GM10248 (cell line): ENCODE results near the gene NFKBIA.

Experiments used
- CTCF ChIA-PET: fragments of 300-600 bp; sonication (Branson Sonifier 250); formaldehyde crosslinking; extraction: SDS; loops from one replicate; lab custom pipeline; 2021; ENCODE audit warnings: antibody characterized with exemption; lab: Yijun Ruan, JAX
- POLR2A ChIA-PET: fragments of 350-650 bp; sonication (Branson Sonifier 250); formaldehyde crosslinking; extraction: SDS; loops from one replicate; lab custom pipeline; 2020; ENCODE audit warnings: antibody characterized with exemption; lab: Yijun Ruan, JAX
- DNase-seq: peaks from one replicate; pipeline ENCODE4 v3.0.0; 2012; ENCODE audit errors: extremely low spot score
- CTCF ChIP-seq: IDR thresholded peaks from 2 replicates; pipeline ENCODE4 v1.5.1; 2012; ENCODE audit warnings: mild to moderate bottlenecking, low read depth; ENCODE audit errors: extremely low read depth, missing control alignments, control extremely low read depth

Gene NFKBIA

GRCh38 chr14:35394326-35395013 is 10.1 kb downstream of the NFKBIA start:
- DNase-seq: no peak
- ChIA-PET CTCF (interaction anchor here (1.0 to 2.1 kb wide), 4 partner anchors 9 to 254 kb away, joined by 3 to 6 read pairs (median 3); no protein-coding TSS in a partner anchor), POLR2A (interaction anchor here (3.9 kb wide), 1 partner anchor 10 kb away, joined by 15 read pairs; the partner anchor contains the start of gene NFKBIA)
- TF ChIP-seq CTCF: no peak

GRCh38 chr14:35393826-35394225 is 10.7 kb downstream of the NFKBIA start:
- no peak for DNase-seq
- TF ChIP-seq CTCF: no peak
- ChIA-PET POLR2A (interaction anchor here (3.9 kb wide), 1 partner anchor 10 kb away, joined by 15 read pairs; the partner anchor contains the start of gene NFKBIA), CTCF (interaction anchor here (0.7 to 2.1 kb wide), 7 partner anchors 10 to 253 kb away, joined by 3 to 6 read pairs (median 3); partner anchors contain the start of gene NFKBIA)

GRCh38 chr14:35392103-35392502 is 12.4 kb downstream of the NFKBIA start:
- POLR2A ChIA-PET: interaction anchor here (3.9 kb wide), 1 partner anchor 12 kb away, joined by 15 read pairs; the partner anchor contains the start of gene NFKBIA
- CTCF ChIA-PET: interaction anchor here (1.4 kb wide), 1 partner anchor 28 kb away, joined by 3 read pairs; no protein-coding TSS in a partner anchor
- no peak for TF ChIP-seq CTCF
- DNase-seq: no peak

GRCh38 chr14:35391388-35391710 is 13.2 kb downstream of the NFKBIA start:
- POLR2A ChIA-PET: interaction anchor here (3.9 kb wide), 1 partner anchor 13 kb away, joined by 15 read pairs; the partner anchor contains the start of gene NFKBIA
- DNase-seq: no peak
- no peak for TF ChIP-seq CTCF
- CTCF ChIA-PET: interaction anchor here (1.4 to 1.7 kb wide), 2 partner anchors 11 to 27 kb away, joined by 3 to 4 read pairs; no protein-coding TSS in a partner anchor

GRCh38 chr14:35390577-35391387 is 13.8 kb downstream of the NFKBIA start:
- no peak for DNase-seq
- CTCF ChIA-PET: interaction anchor here (1.1 to 1.7 kb wide), 3 partner anchors 10 to 27 kb away, joined by 3 to 4 read pairs (median 3); no protein-coding TSS in a partner anchor
- POLR2A ChIA-PET: interaction anchor here (3.9 kb wide), 1 partner anchor 13 kb away, joined by 15 read pairs; the partner anchor contains the start of gene NFKBIA
- TF ChIP-seq CTCF: no peak

GRCh38 chr14:35389315-35389667 is 15.3 kb downstream of the NFKBIA start:
- no peak for TF ChIP-seq CTCF
- ChIA-PET CTCF (no interaction called here), POLR2A (interaction anchor here (0.5 kb wide), 1 partner anchor 15 kb away, joined by 4 read pairs; no protein-coding TSS in a partner anchor)
- no peak for DNase-seq
